Vagina (tissue), 2 donors: ENCODE results near the gene EPN1. TPM values are rescaled to one million over a fixed set of nuclear protein-coding genes. Genes with fewer than 3 reads are reported as not detected.

ENCODE experiments used
- DNase-seq, 2 donors: peaks; one replicate each; pipeline ENCODE4 v3.0.0-alpha.2; 2017; ENCODE audit errors: extremely low spot score in 2 of 2
- H3K27ac ChIP-seq: fragments of 200-600 bp; sonication (generic); one replicate; pipeline ENCODE4 v1.5.1; 2019
- H3K27me3 ChIP-seq: fragments of 200-600 bp; sonication (generic); one replicate; pipeline ENCODE4 v1.5.1; 2019
- H3K36me3 ChIP-seq, 2 donors: fragments of 200-600 bp; sonication (generic); one replicate each; pipeline ENCODE4 v1.5.1; 2017 to 2019
- H3K4me1 ChIP-seq: fragments of 200-600 bp; sonication (generic); one replicate; pipeline ENCODE4 v1.5.1; 2019
- H3K4me3 ChIP-seq, 2 donors: fragments of 200-600 bp; sonication (generic); 1 replicate in 1 of 2; 2 replicates in 1 of 2; pipeline ENCODE4 v1.5.1; 2016 to 2019
- H3K9me3 ChIP-seq: fragments of 200-600 bp; sonication (generic); one replicate; pipeline ENCODE4 v1.5.1; 2019
- CTCF ChIP-seq, 3 experiments: fragments of 450-650 bp in 2 of 3; fragments of 200-600 bp in 1 of 3; sonication (generic) in 1 of 3; IDR thresholded peaks; one replicate each; pipeline ENCODE4 v1.5.1; 2017 to 2019; ENCODE audit warnings: antibody characterized with exemption in 3 of 3, mild to moderate bottlenecking in 2 of 3, moderate library complexity in 2 of 3
- POLR2A ChIP-seq, 2 donors: fragments of 450-650 bp; IDR thresholded peaks; one replicate each; pipeline ENCODE4 v1.6.1; 2017; ENCODE audit warnings: antibody characterized with exemption in 2 of 2, mild to moderate bottlenecking in 2 of 2, moderate library complexity in 2 of 2
- POLR2AphosphoS5 ChIP-seq, 2 donors: sonication (generic); formaldehyde crosslinking; IDR thresholded peaks; one replicate each; pipeline ENCODE4 v1.9.0; 2017; ENCODE audit warnings: antibody characterized with exemption in 2 of 2, mild to moderate bottlenecking in 2 of 2, low read depth in 1 of 2; ENCODE audit not compliant: insufficient read depth in 1 of 2
- intact Hi-C: fragments of 100-400 bp; cut with DNase I; formaldehyde crosslinking; loops from one replicate; pipeline ENCODE4 v1.15.1; 2023
- total RNA-seq: library from RNA; depleted of rRNA; stranded (reverse); fragments of >200 nt; gene quantifications from one replicate; pipeline ENCODE4 v1.2.3, GENCODE V29; 2016

The EPN1 gene
- total RNA-seq, 1 donor from 2014 or later, result 43.7 TPM

DNA sequence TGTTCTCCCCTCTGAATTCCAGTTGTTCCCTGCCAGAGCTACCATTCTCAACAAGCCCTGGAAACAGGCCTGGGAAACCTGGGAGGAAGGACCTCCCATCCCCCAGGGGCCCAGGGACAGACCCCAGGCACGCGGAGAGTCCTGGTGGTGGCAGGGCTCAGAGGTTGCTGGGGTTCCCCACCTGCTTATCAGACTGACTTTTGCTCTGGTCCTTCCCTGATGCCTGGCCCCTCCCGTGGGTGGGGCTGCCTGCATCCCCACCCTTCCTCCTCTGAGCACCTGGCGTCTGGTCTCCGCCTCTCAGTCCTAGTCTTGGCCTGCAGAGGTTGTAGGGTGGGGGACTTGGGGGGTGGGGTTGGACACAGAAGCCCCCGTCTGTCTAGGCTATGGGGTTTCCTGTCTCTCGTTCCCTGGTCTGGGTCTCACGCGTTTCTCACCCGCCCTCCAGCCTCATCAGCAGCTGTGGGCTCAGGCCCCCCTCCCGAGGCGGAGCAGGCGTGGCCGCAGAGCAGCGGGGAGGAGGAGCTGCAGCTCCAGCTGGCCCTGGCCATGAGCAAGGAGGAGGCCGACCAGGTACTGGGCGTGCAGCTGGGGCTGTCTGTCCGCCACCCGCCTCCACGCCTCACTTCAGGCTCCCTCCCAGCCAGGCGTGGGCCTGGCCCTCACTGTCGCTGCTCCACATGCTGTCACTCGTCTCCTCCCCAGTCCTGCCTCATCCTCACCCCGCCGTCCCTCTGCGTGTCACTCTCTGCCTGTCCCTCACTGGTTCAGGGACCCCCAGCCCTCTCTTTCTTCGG lies 13.6 kb downstream of the EPN1 start:
- TF ChIP-seq POLR2A (IDR thresholded peaks at IDR 0.05) (no peak), CTCF (IDR thresholded peaks at IDR 0.05) (no peak), POLR2AphosphoS5 (IDR thresholded peaks at IDR 0.05; ENCODE audit: insufficient read depth in 1 of 2, low read depth in 1 of 2) (no peak)
- no peak for DNase-seq

GRCh38 chr19:55689411-55690108 lies 14.5 kb downstream of the EPN1 start:
- no peak overlapping the region for H3K27ac ChIP-seq
- TF ChIP-seq POLR2A (IDR thresholded peaks at IDR 0.05) (no peak), POLR2AphosphoS5 (IDR thresholded peaks at IDR 0.05; ENCODE audit: insufficient read depth in 1 of 2, low read depth in 1 of 2) (no peak), CTCF (IDR thresholded peaks at IDR 0.05) (no peak)
- no peaks in the 10 kb centered on the region for H3K9me3 ChIP-seq
- DNase-seq, result no peak
- H3K36me3 ChIP-seq, result peaks cover 2 to 84% of the 10 kb centered on the region in 2 donors
- H3K4me1 ChIP-seq, result no peaks in the 10 kb centered on the region
- intact Hi-C loops, result no loop called here
- no peaks in the 10 kb centered on the region for H3K27me3 ChIP-seq
- H3K4me3 ChIP-seq, result no peak overlapping the region

More for the DNA sequence above, 13.6 kb downstream of the EPN1 start:
- peaks cover 2 to 82% of the 10 kb centered on the region in 2 donors for H3K36me3 ChIP-seq
- H3K27ac ChIP-seq, result no peak overlapping the region
- no peaks in the 10 kb centered on the region for H3K9me3 ChIP-seq
- no peak overlapping the region for H3K4me3 ChIP-seq
- no peaks in the 10 kb centered on the region for H3K27me3 ChIP-seq
- H3K4me1 ChIP-seq, result no peaks in the 10 kb centered on the region
- intact Hi-C loops, result no loop called here

DNA sequence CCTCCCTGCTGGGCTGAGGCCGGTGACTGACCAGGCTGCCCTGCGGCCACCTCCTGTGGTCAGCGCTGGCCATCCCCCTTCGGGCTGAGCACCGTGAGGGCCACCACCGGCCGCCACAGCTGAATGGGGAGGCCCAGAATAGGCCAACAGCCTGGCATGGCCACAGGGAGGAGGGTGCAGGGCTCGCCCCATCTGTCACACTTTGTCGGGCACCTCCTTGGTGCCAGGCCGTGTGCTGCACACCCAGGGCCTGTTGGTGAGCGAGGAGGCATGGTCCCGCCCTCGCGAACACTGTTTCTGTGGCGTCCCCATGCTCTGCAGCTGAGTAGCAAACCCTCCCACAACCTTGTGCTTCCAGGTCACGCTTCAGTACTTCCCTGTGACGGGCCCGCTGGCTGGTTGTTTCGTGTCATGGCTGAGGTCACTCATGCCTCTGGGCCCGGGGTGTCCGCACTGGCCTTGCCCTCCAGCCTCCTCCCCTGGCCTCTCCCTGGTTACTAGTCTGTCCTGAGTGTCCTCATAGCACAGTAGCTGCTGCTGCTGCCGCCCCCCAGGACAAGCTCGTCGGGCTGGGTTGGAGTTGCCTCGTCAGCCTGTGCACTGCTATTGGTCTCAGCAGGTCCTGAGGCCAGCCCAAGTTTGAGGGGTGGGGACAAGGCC lies 15.2 kb downstream of the EPN1 start:
- H3K9me3 ChIP-seq, result no peaks in the 10 kb centered on the region
- no peak for TF ChIP-seq POLR2AphosphoS5 (IDR thresholded peaks at IDR 0.05; ENCODE audit: insufficient read depth in 1 of 2, low read depth in 1 of 2)
- no peak for TF ChIP-seq POLR2A (IDR thresholded peaks at IDR 0.05)
- TF ChIP-seq CTCF (IDR thresholded peaks at IDR 0.05), result no peak
- H3K36me3 ChIP-seq, result peaks cover 2 to 90% of the 10 kb centered on the region in 2 donors
- H3K4me1 ChIP-seq, result no peaks in the 10 kb centered on the region
- no peaks in the 10 kb centered on the region for H3K27me3 ChIP-seq
- H3K4me3 ChIP-seq, result no peak overlapping the region
- DNase-seq, result no peak
- H3K27ac ChIP-seq, result no peak overlapping the region
- intact Hi-C loops, result no loop called here

GRCh38 chr19:55690769-55691545 lies 15.9 kb downstream of the EPN1 start:
- Histone ChIP-seq H3K36me3 (peaks cover 0 to 90% of the 10 kb centered on the region in 2 donors), H3K4me3 (no peak overlapping the region), H3K27ac (no peak overlapping the region), H3K4me1 (no peaks in the 10 kb centered on the region), H3K9me3 (no peaks in the 10 kb centered on the region), H3K27me3 (no peaks in the 10 kb centered on the region)
- no peak for DNase-seq
- intact Hi-C loops, result no loop called here
- no peak for TF ChIP-seq CTCF (IDR thresholded peaks at IDR 0.05)
- no peak for TF ChIP-seq POLR2A (IDR thresholded peaks at IDR 0.05)
- no peak for TF ChIP-seq POLR2AphosphoS5 (IDR thresholded peaks at IDR 0.05; ENCODE audit: insufficient read depth in 1 of 2, low read depth in 1 of 2)
